Smooth muscle cell (in vitro differentiated cells): ENCODE data around the gene NTM. TPM values are rescaled to one million over a fixed set of nuclear protein-coding genes. Genes with fewer than 3 reads are reported as not detected.

Experiments used
- DNase-seq: peaks from one replicate; lab custom pipeline; 2025; ENCODE audit not compliant: unreplicated experiment; lab: John Stamatoyannopoulos, UW
- H2AFZ ChIP-seq: fragments of 200-600 bp; sonication (generic); 2 replicates; pipeline ENCODE4 v1.6.0; 2016; ENCODE audit warnings: antibody characterized with exemption, low read depth, mild to moderate bottlenecking
- H3F3A ChIP-seq: fragments of 200-600 bp; sonication (generic); 2 replicates; pipeline ENCODE4 v1.6.0; 2017; ENCODE audit warnings: antibody characterized with exemption, low read depth
- H3K27ac ChIP-seq: fragments of 200-600 bp; sonication (generic); 2 replicates; pipeline ENCODE4 v1.5.1; 2016; ENCODE audit warnings: low read depth, mild to moderate bottlenecking
- H3K27me3 ChIP-seq: fragments of 200-600 bp; sonication (generic); 2 replicates; pipeline ENCODE4 v1.6.1; 2016; ENCODE audit warnings: low read depth, mild to moderate bottlenecking
- H3K36me3 ChIP-seq: fragments of 200-600 bp; sonication (generic); 2 replicates; pipeline ENCODE4 v1.5.1; 2016; ENCODE audit warnings: low read depth
- H3K4me1 ChIP-seq: fragments of 200-600 bp; sonication (generic); 2 replicates; pipeline ENCODE4 v1.5.1; 2016; ENCODE audit warnings: low read depth
- H3K4me2 ChIP-seq: fragments of 200-600 bp; sonication (generic); 2 replicates; pipeline ENCODE4 v1.6.0; 2016; ENCODE audit warnings: mild to moderate bottlenecking
- H3K4me3 ChIP-seq: fragments of 200-600 bp; sonication (generic); 2 replicates; pipeline ENCODE4 v1.5.1; 2016; ENCODE audit warnings: mild to moderate bottlenecking
- H3K79me2 ChIP-seq: fragments of 200-600 bp; sonication (generic); 2 replicates; pipeline ENCODE4 v1.6.0; 2016; ENCODE audit warnings: low read depth, mild to moderate bottlenecking
- H3K9ac ChIP-seq: fragments of 200-600 bp; sonication (generic); 2 replicates; pipeline ENCODE4 v1.6.0; 2016; ENCODE audit warnings: low read depth
- H3K9me3 ChIP-seq: fragments of 200-600 bp; sonication (generic); replicated peaks from 2 replicates; pipeline ENCODE4 v1.5.1; 2016; ENCODE audit warnings: low read depth
- H4K20me1 ChIP-seq: fragments of 200-600 bp; sonication (generic); 2 replicates; pipeline ENCODE4 v1.6.0; 2016; ENCODE audit warnings: low read depth
- WGBS: methylation state at CpG from one replicate; pipeline ENCODE4 v1.1.7; 2016; ENCODE audit warnings: low lambda C conversion rate; 5-methylcytosine and 5-hydroxymethylcytosine counted together
- polyA plus RNA-seq: library from polyadenylated mRNA; unstranded; fragments of >200 nt; fragmentation: Nextera tagmentation; extraction: Ambion mirVana; gene quantifications from 2 replicates; pipeline ENCODE4 v1.2.1, GENCODE V29; 2016
- total RNA-seq: library from RNA; depleted of rRNA; stranded (reverse); fragments of >200 nt; gene quantifications from 2 replicates; pipeline ENCODE4 v1.2.3, GENCODE V29; 2014
- TF ChIP-seq, protein P1 (sequence below): fragments of 200-600 bp; sonication (generic); IDR thresholded peaks from 2 replicates; pipeline ENCODE4 v1.5.1; 2017; ENCODE audit warnings: borderline replicate concordance, mild to moderate bottlenecking, antibody characterized with exemption; ENCODE audit not compliant: insufficient read depth, poor library complexity, severe bottlenecking

Gene NTM
- total and polyA plus RNA-seq, 2 experiments from 2014 or later, result 68.9 to 123 TPM

GRCh38 chr11:131514062-131514461, 143.6 kb downstream of the NTM start:
- no peaks in the 10 kb centered on the region for H4K20me1 ChIP-seq
- H3F3A ChIP-seq, result no peaks in the 10 kb centered on the region
- H3K4me1 ChIP-seq, result no peaks in the 10 kb centered on the region
- no peaks in the 10 kb centered on the region for H3K79me2 ChIP-seq
- H3K4me2 ChIP-seq, result no peak overlapping the region
- 75% methylated on average over 6 of the region's 6 CpGs for WGBS
- no peaks in the 10 kb centered on the region for H3K36me3 ChIP-seq
- TF ChIP-seq, protein P1, sequence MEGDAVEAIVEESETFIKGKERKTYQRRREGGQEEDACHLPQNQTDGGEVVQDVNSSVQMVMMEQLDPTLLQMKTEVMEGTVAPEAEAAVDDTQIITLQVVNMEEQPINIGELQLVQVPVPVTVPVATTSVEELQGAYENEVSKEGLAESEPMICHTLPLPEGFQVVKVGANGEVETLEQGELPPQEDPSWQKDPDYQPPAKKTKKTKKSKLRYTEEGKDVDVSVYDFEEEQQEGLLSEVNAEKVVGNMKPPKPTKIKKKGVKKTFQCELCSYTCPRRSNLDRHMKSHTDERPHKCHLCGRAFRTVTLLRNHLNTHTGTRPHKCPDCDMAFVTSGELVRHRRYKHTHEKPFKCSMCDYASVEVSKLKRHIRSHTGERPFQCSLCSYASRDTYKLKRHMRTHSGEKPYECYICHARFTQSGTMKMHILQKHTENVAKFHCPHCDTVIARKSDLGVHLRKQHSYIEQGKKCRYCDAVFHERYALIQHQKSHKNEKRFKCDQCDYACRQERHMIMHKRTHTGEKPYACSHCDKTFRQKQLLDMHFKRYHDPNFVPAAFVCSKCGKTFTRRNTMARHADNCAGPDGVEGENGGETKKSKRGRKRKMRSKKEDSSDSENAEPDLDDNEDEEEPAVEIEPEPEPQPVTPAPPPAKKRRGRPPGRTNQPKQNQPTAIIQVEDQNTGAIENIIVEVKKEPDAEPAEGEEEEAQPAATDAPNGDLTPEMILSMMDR, result no peak
- no peak overlapping the region for H3K9ac ChIP-seq
- DNase-seq, result no peak
- H3K4me3 ChIP-seq, result no peak overlapping the region
- no peak overlapping the region for H2AFZ ChIP-seq
- peaks cover 2% of the 10 kb centered on the region for H3K27me3 ChIP-seq
- no peak overlapping the region for H3K27ac ChIP-seq
- H3K9me3 ChIP-seq, result no peaks in the 10 kb centered on the region

DNA sequence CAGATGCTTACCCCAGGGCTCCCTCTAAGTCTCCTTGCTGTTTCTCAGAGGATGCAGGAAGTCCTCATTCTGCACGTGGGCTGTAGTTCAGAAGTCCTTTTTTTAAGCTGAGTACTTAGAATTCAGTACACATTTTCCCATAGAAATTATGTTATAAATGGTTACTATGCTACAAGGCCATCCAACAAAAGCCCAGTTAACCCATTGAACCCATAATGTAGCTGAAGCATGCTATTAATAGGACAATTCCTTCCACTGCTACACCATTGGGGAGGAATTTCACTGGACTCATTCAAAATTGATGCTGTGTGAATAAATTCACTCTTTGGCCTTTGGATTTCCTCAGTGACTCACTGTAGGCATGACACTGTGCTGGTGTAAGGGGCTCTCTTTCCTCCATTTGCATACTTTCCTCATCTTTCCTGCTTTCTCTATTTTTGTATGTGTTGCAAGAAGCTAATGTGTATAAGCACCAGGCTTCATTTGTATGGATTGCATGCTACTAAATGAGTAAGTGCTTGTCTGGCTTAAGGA, 148.0 kb downstream of the NTM start:
- Histone ChIP-seq H3K4me1 (no peaks in the 10 kb centered on the region), H3K9me3 (no peaks in the 10 kb centered on the region), H3K4me3 (no peak overlapping the region), H3K4me2 (no peak overlapping the region), H3K27me3 (peaks cover 5% of the 10 kb centered on the region), H3K27ac (no peak overlapping the region), H3K36me3 (no peaks in the 10 kb centered on the region), H2AFZ (no peak overlapping the region), H3K9ac (no peak overlapping the region), H4K20me1 (no peaks in the 10 kb centered on the region), H3F3A (no peaks in the 10 kb centered on the region), H3K79me2 (no peaks in the 10 kb centered on the region)
- TF ChIP-seq, protein P1, result no peak
- 39% methylated on average over 1 of the region's 1 CpG for WGBS
- no peak for DNase-seq

- no peak overlapping the region for H3K27ac ChIP-seq
- H3K9me3 ChIP-seq, result no peaks in the 10 kb centered on the region
- no peak for DNase-seq
- H3K9ac ChIP-seq, result no peak overlapping the region
- H3K36me3 ChIP-seq, result no peaks in the 10 kb centered on the region
- 25% methylated on average over 2 of the region's 2 CpGs for WGBS
- TF ChIP-seq, protein P1, result no peak
- H3F3A ChIP-seq, result no peaks in the 10 kb centered on the region
- peaks cover 33% of the 10 kb centered on the region for H3K27me3 ChIP-seq
- no peaks in the 10 kb centered on the region for H3K4me1 ChIP-seq
- H2AFZ ChIP-seq, result no peak overlapping the region
- no peak overlapping the region for H3K4me3 ChIP-seq
- no peaks in the 10 kb centered on the region for H4K20me1 ChIP-seq
- no peaks in the 10 kb centered on the region for H3K79me2 ChIP-seq
- no peak overlapping the region for H3K4me2 ChIP-seq
These were observed 152.4 kb downstream of the NTM start for GRCh38 chr11:131522851-131523250.

DNA sequence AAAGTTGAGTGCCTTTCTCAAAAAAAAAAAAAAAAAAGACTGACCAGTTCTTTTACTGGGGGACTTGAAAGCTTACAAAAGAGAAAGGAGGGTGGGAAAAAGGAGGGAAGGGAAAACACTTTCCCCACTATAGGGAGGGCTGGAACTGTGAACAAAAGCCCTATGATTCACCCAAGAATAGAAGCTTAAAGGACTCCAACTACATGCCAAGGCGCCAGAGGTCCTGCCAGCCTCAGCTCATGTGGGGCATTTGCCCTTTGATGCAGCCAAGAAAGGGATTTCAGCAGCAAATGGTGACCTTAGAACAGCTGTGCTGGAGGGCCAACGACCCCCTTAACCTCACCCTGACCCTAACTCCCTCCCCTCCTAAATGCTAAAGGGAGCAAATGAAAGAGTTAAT, 160.0 kb downstream of the NTM start:
- no peak overlapping the region for H2AFZ ChIP-seq
- no peak overlapping the region for H3K4me3 ChIP-seq
- no peaks in the 10 kb centered on the region for H4K20me1 ChIP-seq
- no peak overlapping the region for H3K9ac ChIP-seq
- WGBS, result 85% methylated on average over 2 of the region's 2 CpGs
- no peak for DNase-seq
- H3K27ac ChIP-seq, result no peak overlapping the region
- peaks cover 10% of the 10 kb centered on the region for H3K4me1 ChIP-seq
- TF ChIP-seq, protein P1, result no peak
- no peaks in the 10 kb centered on the region for H3K36me3 ChIP-seq
- H3F3A ChIP-seq, result no peaks in the 10 kb centered on the region
- peaks cover 85% of the 10 kb centered on the region for H3K27me3 ChIP-seq
- no peak overlapping the region for H3K4me2 ChIP-seq
- H3K9me3 ChIP-seq, result no peaks in the 10 kb centered on the region
- no peaks in the 10 kb centered on the region for H3K79me2 ChIP-seq
